Measurements from ENCODE around the gene ALDH3B2.
"Not testable (repeated sequence)": the region's sequence is repeated elsewhere in the genome, so short reads cannot be mapped to it uniquely, and the experiment has no call there.

Gene ALDH3B2

GRCh38 chr11:67660752-67661151 is 13.7 kb downstream of the ALDH3B2 start:
- DNase-seq: not testable (repeated sequence)

- DNase-seq: not testable (repeated sequence)
Measured at GRCh38 chr11:67659651-67660165, 14.7 kb downstream of the ALDH3B2 start.

DNA sequence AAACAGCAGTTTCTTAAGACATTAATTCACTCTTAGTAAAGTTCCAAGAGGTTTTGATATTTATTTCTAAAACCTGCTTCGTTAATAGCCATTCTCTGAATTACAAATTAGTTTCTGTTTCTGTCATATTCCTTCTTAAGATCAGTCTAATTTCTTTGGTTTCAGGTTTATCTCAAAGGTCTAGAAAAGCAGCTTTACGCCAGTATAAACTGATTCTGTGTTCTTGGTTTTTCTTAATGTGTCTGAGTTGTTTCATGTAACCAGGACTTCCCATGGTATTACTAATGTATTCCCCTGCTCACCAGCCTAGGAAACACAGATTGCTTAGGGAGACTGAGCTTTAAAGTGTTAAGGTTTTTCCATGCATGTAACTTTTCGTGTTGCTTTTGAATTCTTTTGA is 17.1 kb downstream of the ALDH3B2 start:
- DNase-seq: no peak

DNA sequence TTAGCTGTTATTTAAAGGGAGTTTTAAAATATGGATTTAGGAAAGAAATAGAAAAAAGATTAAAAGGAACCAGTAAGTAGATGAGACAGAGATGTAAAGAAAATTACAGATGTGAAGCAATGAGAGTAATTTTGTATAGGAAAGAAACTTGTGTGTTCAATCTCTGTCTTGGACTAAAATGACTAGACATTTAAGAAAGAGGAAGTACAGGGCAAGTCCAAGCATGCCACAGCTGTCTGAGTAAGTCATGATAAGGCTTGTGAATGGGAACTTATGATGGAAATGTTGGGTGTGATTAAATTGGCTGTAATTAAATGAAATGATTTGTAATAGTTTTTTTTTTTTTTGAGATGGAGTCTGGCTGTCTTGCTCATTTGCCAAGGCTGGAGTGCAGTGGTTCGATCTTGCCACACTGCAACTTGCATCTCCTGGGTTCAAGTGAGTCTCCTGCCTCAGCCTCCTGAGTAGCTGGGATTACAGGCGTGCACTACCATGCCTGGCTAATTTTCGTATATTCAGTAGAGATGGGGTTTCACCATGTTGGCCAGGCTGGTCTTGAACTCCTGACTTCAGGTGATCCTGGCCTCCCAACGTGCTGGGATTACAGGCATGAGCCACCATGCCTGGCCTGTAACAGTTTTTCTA is 18.0 kb downstream of the ALDH3B2 start:
- no peak for DNase-seq

- DNase-seq: no peak
Measured at GRCh38 chr11:67654225-67654624, 20.2 kb downstream of the ALDH3B2 start.

- DNase-seq: no peak
Measured at GRCh38 chr11:67652965-67653845, 21.2 kb downstream of the ALDH3B2 start.

GRCh38 chr11:67651976-67652781 is 22.2 kb downstream of the ALDH3B2 start:
- DNase-seq: no peak

DNA sequence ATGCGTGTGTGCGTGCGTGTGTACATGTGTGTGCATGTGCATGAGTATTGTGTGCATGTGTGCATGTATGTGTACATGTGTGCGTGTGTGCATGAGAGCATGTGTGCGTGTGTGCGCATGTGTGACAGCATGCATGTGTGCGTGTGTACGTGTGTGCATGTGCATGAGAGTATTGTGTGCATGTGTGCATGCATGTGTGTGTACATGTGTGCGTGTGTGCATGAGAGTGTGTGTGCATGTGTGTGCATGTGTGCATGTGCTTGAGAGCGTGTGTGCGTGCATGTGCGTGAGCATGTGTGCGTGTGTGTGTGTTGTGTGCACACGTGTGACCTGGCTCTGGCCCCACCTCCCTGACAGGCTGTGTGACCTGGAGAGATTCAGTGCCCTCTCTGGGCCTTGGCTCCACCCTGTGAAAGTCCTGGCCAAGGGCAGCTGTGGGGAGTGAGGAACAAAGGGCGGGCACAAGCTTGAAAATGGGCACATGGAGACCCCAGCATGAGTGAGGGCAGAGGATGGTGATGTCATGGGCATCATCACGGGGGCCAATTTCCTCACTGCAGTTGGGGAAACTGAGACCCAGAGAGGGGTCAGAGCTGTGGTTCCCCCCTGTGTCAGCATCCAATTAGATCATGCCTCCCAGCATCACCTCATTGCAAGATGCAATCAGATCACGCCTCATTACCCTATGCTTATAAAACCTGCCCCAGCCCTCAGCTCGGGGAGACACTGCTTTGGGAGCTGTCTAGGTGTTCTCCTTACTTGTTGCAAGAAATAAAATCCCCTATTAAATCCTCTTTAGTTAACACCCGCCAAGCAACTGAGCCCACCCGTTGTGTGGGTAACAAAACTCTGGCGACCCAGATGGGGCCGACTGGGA is 24.6 kb downstream of the ALDH3B2 start:
- no peak for DNase-seq

- DNase-seq: no peak
Measured at GRCh38 chr11:67648796-67649613, 25.4 kb downstream of the ALDH3B2 start.

- peak; percentile 19 for DNase-seq
Measured at GRCh38 chr11:67648140-67648795, 26.2 kb downstream of the ALDH3B2 start.

- DNase-seq: no peak
Measured at GRCh38 chr11:67647471-67647870, 27.0 kb downstream of the ALDH3B2 start.

- DNase-seq: no peak
Measured at GRCh38 chr11:67646535-67647336, 27.7 kb downstream of the ALDH3B2 start.

DNA sequence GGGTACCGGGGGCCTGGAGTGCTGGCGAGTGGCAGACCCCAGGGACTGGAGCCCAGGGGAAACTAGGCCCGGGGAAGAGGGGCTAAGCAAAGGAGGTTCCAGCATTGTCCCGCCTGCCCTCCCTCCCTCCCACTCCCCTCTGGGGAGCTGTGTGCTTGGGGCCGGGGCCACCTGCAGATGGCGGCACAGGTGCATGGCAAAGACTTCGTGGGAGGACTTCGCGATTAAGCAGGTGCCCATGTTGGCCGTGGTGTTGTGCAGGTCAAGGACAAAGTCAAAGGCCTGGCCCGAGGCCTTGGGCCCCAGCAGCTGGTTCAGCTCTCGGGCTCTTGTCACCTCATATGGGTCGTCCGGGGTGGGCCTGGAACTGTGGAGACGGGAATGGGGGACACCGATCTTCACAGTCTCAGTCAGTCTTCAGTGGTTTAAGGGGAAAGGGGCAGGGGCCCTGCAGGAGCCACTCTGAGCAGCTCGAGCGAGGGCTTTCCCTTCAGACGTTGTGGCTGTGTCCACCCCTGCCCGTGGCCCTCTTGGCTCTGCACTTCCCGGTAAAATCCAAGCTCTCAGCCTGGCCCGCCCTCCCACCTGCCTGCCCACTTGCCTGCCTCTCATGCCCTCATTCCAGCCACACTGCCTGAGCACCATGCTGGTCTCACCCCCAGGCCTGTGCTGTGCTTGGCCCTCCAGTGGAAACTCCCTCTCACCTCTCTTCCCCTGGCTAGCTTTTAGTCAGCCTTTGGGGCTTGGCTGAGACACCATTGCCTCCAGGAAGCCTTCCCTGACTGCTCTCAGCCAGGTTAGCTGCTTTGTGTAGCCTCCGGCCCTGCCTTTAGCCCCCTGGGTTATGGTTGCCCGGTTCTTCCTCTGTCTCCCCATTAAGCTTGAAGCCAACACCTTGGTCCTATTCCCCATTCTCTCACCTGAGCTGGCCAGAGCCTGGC is 28.6 kb downstream of the ALDH3B2 start:
- no peak for DNase-seq

GRCh38 chr11:67644472-67645418 is 29.7 kb downstream of the ALDH3B2 start:
- no peak for DNase-seq

DNA sequence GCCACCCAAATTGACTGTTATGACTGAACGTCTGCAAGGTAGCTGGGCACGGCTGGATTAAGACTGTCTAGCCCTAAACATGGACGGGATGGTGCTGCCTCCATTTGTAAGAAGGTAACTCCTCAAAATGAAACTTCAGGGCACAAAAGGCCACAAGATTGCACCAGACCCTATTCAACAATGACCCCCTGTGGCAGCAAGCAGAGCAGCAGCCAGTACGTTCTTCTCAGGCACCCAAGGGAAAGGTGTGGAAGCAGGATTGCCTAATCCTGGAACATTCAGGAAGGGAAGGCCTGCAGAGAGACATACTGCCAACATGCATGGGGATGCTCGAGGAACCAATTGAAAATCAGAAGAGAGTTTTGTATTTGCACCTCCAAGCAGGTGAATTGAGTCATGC is 30.4 kb downstream of the ALDH3B2 start:
- no peak for DNase-seq

DNA sequence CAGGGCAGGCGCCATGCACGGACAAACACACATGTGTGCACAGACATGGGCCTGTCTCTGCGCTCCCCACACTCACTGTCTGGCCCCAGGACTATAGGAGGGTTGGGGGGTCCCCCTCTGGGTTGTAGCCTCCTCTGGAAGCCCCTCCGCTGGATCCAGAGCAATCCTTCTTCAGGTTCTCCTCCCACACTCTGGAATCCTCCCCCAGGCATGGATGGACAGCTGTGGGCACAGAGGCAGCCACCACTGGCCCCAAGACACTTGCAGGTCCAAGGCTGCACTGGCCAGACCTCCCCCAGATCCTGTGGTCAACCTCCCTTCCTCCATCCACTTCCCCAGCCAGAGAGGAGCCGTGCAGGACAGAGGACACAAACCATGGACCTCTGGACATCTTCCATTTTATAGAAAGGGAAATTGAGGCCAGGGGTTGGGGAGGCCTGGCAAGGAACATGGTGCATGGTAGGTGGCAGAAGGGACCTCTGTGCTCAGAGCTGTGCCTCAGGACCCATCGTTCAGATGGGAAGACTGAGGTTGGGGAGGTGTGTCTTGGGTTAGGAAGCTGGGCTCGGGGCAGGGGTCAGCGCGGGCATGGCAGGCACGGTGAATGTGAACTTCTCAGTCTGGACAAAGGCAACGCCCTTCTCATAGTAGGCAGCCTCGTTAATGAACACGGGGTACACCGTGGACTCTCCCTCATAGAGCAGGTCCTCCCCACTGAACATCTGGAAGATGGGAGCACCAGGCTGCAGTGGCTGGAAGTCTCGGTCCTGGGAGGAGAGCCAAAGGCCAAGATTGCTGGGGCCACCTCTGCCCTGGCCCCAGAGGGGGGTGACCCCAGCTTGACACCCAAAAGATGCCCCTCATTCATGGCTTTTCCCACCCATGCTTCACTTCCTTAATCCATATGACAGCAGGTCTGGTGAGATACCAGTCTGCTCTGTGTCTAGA is 32.0 kb downstream of the ALDH3B2 start:
- DNase-seq: no peak

Data from NCI-H1694 (cell line).